K562 (cell line): ENCODE results near the gene AKIRIN1. TPM values are rescaled to one million over a fixed set of nuclear protein-coding genes. Genes with fewer than 3 reads are reported as not detected.

Experiments
- BCOR ChIP-seq: fragments of 450-650 bp; IDR thresholded peaks from 2 replicates; pipeline ENCODE4 v1.6.1; 2016
- CHD4 ChIP-seq: fragments of 200-600 bp; sonication (generic); IDR thresholded peaks from 3 replicates; pipeline ENCODE4 v1.6.1; 2012; ENCODE audit warnings: low read depth, mild to moderate bottlenecking, mixed read lengths, low read length, inconsistent platforms; ENCODE audit not compliant: insufficient read depth, insufficient replicate concordance, poor library complexity, severe bottlenecking
- DPF2 ChIP-seq: fragments of 450-650 bp; IDR thresholded peaks from 2 replicates; pipeline ENCODE4 v1.6.1; 2016
- EZH2 ChIP-seq: IDR thresholded peaks from 2 replicates; pipeline ENCODE4 v1.6.1; 2012; ENCODE audit warnings: low read depth, mild to moderate bottlenecking, inconsistent platforms, low read length, borderline replicate concordance
- ILF3 ChIP-seq: fragments of 450-650 bp; IDR thresholded peaks from 2 replicates; pipeline ENCODE4 v1.6.1; 2018; ENCODE audit warnings: antibody characterized with exemption, mild to moderate bottlenecking, moderate library complexity, borderline replicate concordance
- MED1 ChIP-seq: sonication (generic); formaldehyde crosslinking; IDR thresholded peaks from 2 replicates; pipeline ENCODE4 v1.8.1; 2023; ENCODE audit warnings: missing genetic modification reagents, borderline replicate concordance
- MLLT1 ChIP-seq, 2 experiments: fragments of 450-650 bp; IDR thresholded peaks; 2 replicates each; pipeline ENCODE4 v1.6.1; 2016
- NFIC ChIP-seq: fragments of 450-650 bp; IDR thresholded peaks from 2 replicates; pipeline ENCODE4 v1.6.1; 2017; ENCODE audit warnings: mild to moderate bottlenecking, inconsistent platforms
- NFRKB ChIP-seq: fragments of 450-650 bp; IDR thresholded peaks from 2 replicates; pipeline ENCODE4 v1.6.1; 2016; ENCODE audit warnings: low read depth
- PREB ChIP-seq: sonication (generic); formaldehyde crosslinking; IDR thresholded peaks from 2 replicates; pipeline ENCODE4 v1.8.1; 2023; ENCODE audit warnings: mild to moderate bottlenecking, missing genetic modification reagents
- TAF1 ChIP-seq: IDR thresholded peaks from 2 replicates; pipeline ENCODE4 v1.6.1; 2011; ENCODE audit warnings: mild to moderate bottlenecking, low read length, moderate library complexity; ENCODE audit not compliant: insufficient read depth, control insufficient read depth, severe bottlenecking; ENCODE audit errors: extremely low read depth
- ZBTB12 ChIP-seq: fragments of 250-450 bp; sonication (Bioruptor Pico); IDR thresholded peaks from 2 replicates; pipeline ENCODE4 v1.4.0; 2020
- polyA plus RNA-seq, 8 experiments: library from polyadenylated mRNA; depleted of rRNA in 4 of 8; stranded (reverse) in 5 of 8; unstranded in 3 of 8; fragments of >200 nt; fragmentation: Nextera tagmentation in 2 of 8; fragmentation: Illumina TruSeq in 1 of 8; extraction: Ambion mirVana in 2 of 8; extraction: Trizol in 1 of 8; gene quantifications; 2 replicates each; pipeline versions ENCODE4 v1.2.1 to v1.2.3, GENCODE V29; 2011 to 2014; ENCODE audit warnings: inconsistent platforms in 1 of 8, missing spikeins in 1 of 8
- total RNA-seq, 7 experiments: library from RNA; depleted of rRNA in 6 of 7; stranded (reverse); fragments of >200 nt in 6 of 7; fragmentation: Illumina TruSeq in 2 of 7; extraction: Trizol in 2 of 7; gene quantifications; 2 replicates each; pipeline versions ENCODE4 v1.2.1 to v1.2.3, GENCODE V29; 2011 to 2021; ENCODE audit warnings: low replicate concordance in 1 of 7
- TF ChIP-seq, protein P1 (sequence below): fragments of 450-650 bp; IDR thresholded peaks from 2 replicates; pipeline ENCODE4 v1.6.1; 2018; ENCODE audit warnings: mild to moderate bottlenecking, low read depth; ENCODE audit not compliant: partially characterized antibody
- TF ChIP-seq, protein P2 (sequence below): fragments of 200-800 bp; sonication (Bioruptor generic); IDR thresholded peaks from 2 replicates; pipeline ENCODE4 v1.6.1; 2016; ENCODE audit warnings: missing genetic modification characterization, missing compliant biosample characterization

AKIRIN1 gene
- total and polyA plus RNA-seq, 9 of the 15 experiments (the other 6 are each of a cell fraction or from before 2014, with no cell fraction given) = 11.5 to 139 (median 83.4) TPM

DNA sequence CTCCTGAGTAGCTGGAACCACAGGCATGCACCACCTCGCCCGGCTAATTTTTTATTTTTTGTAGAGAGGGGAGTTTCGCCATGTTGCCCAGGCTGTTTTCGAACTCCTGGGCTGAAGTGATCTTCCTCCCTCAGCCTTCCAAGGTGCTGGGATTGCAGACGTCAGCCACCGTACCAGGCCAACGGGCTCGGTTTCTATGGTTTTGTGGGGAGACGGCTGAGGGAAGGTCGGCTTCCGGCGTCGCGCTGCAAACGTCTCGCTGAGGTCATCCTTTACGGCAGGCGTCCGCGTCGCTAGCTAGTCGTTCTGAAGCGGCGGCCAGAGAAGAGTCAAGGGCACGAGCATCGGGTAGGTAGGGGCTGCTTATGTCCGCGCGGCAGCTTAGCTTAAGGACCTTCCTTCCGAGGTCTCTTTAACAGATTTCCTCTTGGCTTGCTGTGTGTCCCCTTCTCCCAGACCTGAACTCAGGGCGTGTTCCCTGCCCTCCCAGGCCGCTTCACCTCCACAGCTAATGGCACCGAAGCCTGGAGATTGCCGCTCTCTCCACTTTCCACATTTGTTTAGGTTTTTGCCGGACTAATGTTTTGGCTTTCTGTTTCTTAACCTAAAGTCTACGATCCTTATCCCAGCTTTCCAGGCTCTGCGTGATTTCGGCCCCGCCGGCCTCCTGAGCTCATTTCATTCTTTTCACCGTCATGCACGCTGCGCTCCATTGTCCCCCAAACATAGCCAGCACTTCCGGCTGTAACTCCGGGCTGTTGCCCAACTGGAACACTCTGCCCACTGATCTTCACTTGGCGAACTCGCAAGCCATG, 35.2 kb downstream of the AKIRIN1 start, which contains the start of gene NDUFS5 (continued):
- TF ChIP-seq ZBTB12 (CRISPR knock-in tag) = peak; percentile 44; the same call in 1 of the 2 replicates
- TF ChIP-seq DPF2 = peak; percentile 63
- TF ChIP-seq BCOR = 0 out of 2 replicates have a peak, but pooled peaks have one; percentile 53
- peak; percentile 99 for TF ChIP-seq TAF1
- no peak for TF ChIP-seq CHD4
- TF ChIP-seq, protein P1, sequence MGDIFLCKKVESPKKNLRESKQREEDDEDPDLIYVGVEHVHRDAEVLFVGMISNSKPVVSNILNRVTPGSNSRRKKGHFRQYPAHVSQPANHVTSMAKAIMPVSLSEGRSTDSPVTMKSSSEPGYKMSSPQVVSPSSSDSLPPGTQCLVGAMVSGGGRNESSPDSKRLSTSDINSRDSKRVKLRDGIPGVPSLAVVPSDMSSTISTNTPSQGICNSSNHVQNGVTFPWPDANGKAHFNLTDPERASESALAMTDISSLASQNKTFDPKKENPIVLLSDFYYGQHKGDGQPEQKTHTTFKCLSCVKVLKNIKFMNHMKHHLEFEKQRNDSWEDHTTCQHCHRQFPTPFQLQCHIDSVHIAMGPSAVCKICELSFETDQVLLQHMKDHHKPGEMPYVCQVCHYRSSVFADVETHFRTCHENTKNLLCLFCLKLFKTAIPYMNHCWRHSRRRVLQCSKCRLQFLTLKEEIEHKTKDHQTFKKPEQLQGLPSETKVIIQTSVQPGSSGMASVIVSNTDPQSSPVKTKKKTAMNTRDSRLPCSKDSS = no peak
- no peak; a peak in 1 of 4 replicates for TF ChIP-seq MLLT1 (IDR thresholded peaks at IDR 0.05)
- no peak for TF ChIP-seq MED1
- TF ChIP-seq NFRKB = no peak
- TF ChIP-seq EZH2 = no peak
- no peak; the same call in 1 of the 2 replicates for TF ChIP-seq ILF3
- no peak for TF ChIP-seq PREB (CRISPR knock-in tag)
- TF ChIP-seq, protein P2, sequence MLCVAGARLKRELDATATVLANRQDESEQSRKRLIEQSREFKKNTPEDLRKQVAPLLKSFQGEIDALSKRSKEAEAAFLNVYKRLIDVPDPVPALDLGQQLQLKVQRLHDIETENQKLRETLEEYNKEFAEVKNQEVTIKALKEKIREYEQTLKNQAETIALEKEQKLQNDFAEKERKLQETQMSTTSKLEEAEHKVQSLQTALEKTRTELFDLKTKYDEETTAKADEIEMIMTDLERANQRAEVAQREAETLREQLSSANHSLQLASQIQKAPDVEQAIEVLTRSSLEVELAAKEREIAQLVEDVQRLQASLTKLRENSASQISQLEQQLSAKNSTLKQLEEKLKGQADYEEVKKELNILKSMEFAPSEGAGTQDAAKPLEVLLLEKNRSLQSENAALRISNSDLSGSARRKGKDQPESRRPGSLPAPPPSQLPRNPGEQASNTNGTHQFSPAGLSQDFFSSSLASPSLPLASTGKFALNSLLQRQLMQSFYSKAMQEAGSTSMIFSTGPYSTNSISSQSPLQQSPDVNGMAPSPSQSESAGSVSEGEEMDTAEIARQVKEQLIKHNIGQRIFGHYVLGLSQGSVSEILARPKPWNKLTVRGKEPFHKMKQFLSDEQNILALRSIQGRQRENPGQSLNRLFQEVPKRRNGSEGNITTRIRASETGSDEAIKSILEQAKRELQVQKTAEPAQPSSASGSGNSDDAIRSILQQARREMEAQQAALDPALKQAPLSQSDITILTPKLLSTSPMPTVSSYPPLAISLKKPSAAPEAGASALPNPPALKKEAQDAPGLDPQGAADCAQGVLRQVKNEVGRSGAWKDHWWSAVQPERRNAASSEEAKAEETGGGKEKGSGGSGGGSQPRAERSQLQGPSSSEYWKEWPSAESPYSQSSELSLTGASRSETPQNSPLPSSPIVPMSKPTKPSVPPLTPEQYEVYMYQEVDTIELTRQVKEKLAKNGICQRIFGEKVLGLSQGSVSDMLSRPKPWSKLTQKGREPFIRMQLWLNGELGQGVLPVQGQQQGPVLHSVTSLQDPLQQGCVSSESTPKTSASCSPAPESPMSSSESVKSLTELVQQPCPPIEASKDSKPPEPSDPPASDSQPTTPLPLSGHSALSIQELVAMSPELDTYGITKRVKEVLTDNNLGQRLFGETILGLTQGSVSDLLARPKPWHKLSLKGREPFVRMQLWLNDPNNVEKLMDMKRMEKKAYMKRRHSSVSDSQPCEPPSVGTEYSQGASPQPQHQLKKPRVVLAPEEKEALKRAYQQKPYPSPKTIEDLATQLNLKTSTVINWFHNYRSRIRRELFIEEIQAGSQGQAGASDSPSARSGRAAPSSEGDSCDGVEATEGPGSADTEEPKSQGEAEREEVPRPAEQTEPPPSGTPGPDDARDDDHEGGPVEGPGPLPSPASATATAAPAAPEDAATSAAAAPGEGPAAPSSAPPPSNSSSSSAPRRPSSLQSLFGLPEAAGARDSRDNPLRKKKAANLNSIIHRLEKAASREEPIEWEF (CRISPR knock-in tag) = no peak
- TF ChIP-seq NFIC = peak; percentile 35
